K562 (cell line): ENCODE measurements around the gene NECAP2. TPM values are rescaled to one million over a fixed set of nuclear protein-coding genes. Genes with fewer than 3 reads are reported as not detected.

Source experiments
- ATAC-seq: fragments of 200-7000 bp; cut with Tn5 transposase; 3 replicates; pipeline ENCODE4 v1.9.1; 2020; ENCODE audit warnings: moderate library complexity
- BruUV-seq: library from RNA; stranded (reverse); fragments of 400-500 nt; replicated peaks from 2 replicates; lab custom pipeline; 2021; lab: Mats Ljungman, UMichigan
- CTCF ChIA-PET: fragments of 300-600 bp; formaldehyde crosslinking; extraction: SDS; loops from one replicate; lab custom pipeline; 2021; ENCODE audit warnings: low intra/inter-chr PET ratio; lab: Yijun Ruan, JAX
- POLR2A ChIA-PET: fragments of 300-600, 350-650 bp; sonication (Branson Sonifier 250); formaldehyde crosslinking; extraction: SDS; loops from one replicate; lab custom pipeline; 2021; ENCODE audit warnings: antibody characterized with exemption, inconsistent platforms; lab: Yijun Ruan, JAX
- DNase-seq, 4 experiments: peaks; one replicate each; pipeline versions ENCODE4 v3.0.0 to v3.0.0-alpha.2; 2011 to 2018; ENCODE audit warnings: low spot score in 3 of 4, mixed read lengths in 3 of 4; ENCODE audit errors: extremely low read depth in 1 of 4
- FAIRE-seq: peaks from 2 replicates; lab custom pipeline; 2011; peaks lifted over from hg19 to GRCh38; lab: Jason Lieb, UNC
- H2AFZ ChIP-seq: 2 replicates; pipeline ENCODE4 v1.6.0; 2011; ENCODE audit warnings: low read depth, low read length, control low read depth, inconsistent platforms
- H3K27ac ChIP-seq: fragments of 200-600 bp; 3 replicates; pipeline ENCODE4 v1.8.0; 2011; ENCODE audit warnings: low read depth, mild to moderate bottlenecking, control low read depth, inconsistent platforms, low read length, moderate library complexity, mixed read lengths; ENCODE audit errors: extremely low read depth
- H3K27me3 ChIP-seq, 2 experiments: fragments of 300-600 bp in 1 of 2; 2 replicates in 1 of 2; 3 replicates in 1 of 2; pipeline versions ENCODE4 v1.6.0 to v1.8.0; 2011; ENCODE audit warnings: inconsistent platforms in 2 of 2, low read length in 2 of 2, mild to moderate bottlenecking in 1 of 2, mixed read lengths in 1 of 2, moderate library complexity in 1 of 2; ENCODE audit not compliant: control insufficient read depth in 2 of 2, insufficient read depth in 2 of 2
- H3K36me3 ChIP-seq: fragments of 300-600 bp; 3 replicates; pipeline ENCODE4 v1.8.0; 2011; ENCODE audit warnings: mild to moderate bottlenecking, low read length, inconsistent platforms; ENCODE audit not compliant: control insufficient read depth, insufficient read depth
- H3K4me1 ChIP-seq, 2 experiments: fragments of 200-600 bp in 1 of 2; replicated peaks in 1 of 2; 2 replicates in 1 of 2; 3 replicates in 1 of 2; pipeline versions ENCODE4 v1.5.1 to v1.8.0; 2011; ENCODE audit warnings: inconsistent platforms in 2 of 2, low read length in 2 of 2, mild to moderate bottlenecking in 1 of 2, mixed read lengths in 1 of 2, moderate library complexity in 1 of 2; ENCODE audit not compliant: control insufficient read depth in 2 of 2, insufficient read depth in 2 of 2
- H3K4me2 ChIP-seq: 2 replicates; pipeline ENCODE4 v1.6.1; 2011; ENCODE audit warnings: low read length, control low read depth, inconsistent platforms, mixed read lengths; ENCODE audit not compliant: insufficient read depth
- H3K4me3 ChIP-seq: fragments of 200-600 bp; sonication (generic), shearing (Covaris generic); 2 replicates; pipeline ENCODE4 v1.5.1; 2016; ENCODE audit warnings: control low read depth, inconsistent platforms
- H3K79me2 ChIP-seq: fragments of 200-600 bp; 3 replicates; pipeline ENCODE4 v1.8.0; 2011; ENCODE audit warnings: low read length, inconsistent platforms; ENCODE audit not compliant: control insufficient read depth, insufficient read depth
- H3K9ac ChIP-seq, 2 experiments: 2 replicates each; pipeline versions ENCODE4 v1.6.0 to v1.6.1; 2011; ENCODE audit warnings: low read depth in 2 of 2, low read length in 2 of 2, control low read depth in 1 of 2, inconsistent platforms in 1 of 2, mild to moderate bottlenecking in 1 of 2, mixed read lengths in 1 of 2; ENCODE audit not compliant: insufficient read depth in 1 of 2
- H3K9me1 ChIP-seq: one replicate; pipeline ENCODE4 v1.6.0; 2011; ENCODE audit warnings: inconsistent platforms, mild to moderate bottlenecking, low read length, moderate library complexity; ENCODE audit not compliant: control insufficient read depth, insufficient read depth
- H3K9me3 ChIP-seq: replicated peaks from 2 replicates; pipeline ENCODE4 v1.5.1; 2011; ENCODE audit warnings: low read depth, low read length, inconsistent platforms; ENCODE audit not compliant: control insufficient read depth, insufficient read depth
- H4K20me1 ChIP-seq: replicated peaks from 2 replicates; pipeline ENCODE4 v1.6.1; 2011; ENCODE audit warnings: low read length, inconsistent platforms, mixed read lengths; ENCODE audit not compliant: control insufficient read depth, insufficient read depth
- ARID2 ChIP-seq: fragments of 450-650 bp; IDR thresholded peaks from 2 replicates; pipeline ENCODE4 v1.6.1; 2017; ENCODE audit warnings: antibody characterized with exemption, mild to moderate bottlenecking
- ARNT ChIP-seq, 2 experiments: fragments of 450-650 bp; IDR thresholded peaks; 2 replicates each; pipeline ENCODE4 v1.6.1; 2016; ENCODE audit warnings: mild to moderate bottlenecking in 1 of 2
- BHLHE40 ChIP-seq: IDR thresholded peaks from 2 replicates; pipeline ENCODE4 v1.6.1; 2011; ENCODE audit warnings: low read length, improper control_type of control experiment
- CBFA2T3 ChIP-seq: fragments of 450-650 bp; IDR thresholded peaks from 2 replicates; pipeline ENCODE4 v1.6.1; 2017
- MLX ChIP-seq, 2 experiments: fragments of 450-650 bp in 1 of 2; sonication (generic) in 1 of 2; formaldehyde crosslinking; conservative IDR thresholded peaks; 2 replicates each; pipeline versions ENCODE4 v1.4.0 to v1.8.1; 2020 to 2022; ENCODE audit warnings: mild to moderate bottlenecking in 1 of 2, missing genetic modification reagents in 1 of 2
- SUPT5H ChIP-seq: fragments of 450-650 bp; IDR thresholded peaks from 2 replicates; pipeline ENCODE4 v1.6.1; 2016
- ZFP1 ChIP-seq: fragments of 450-650 bp; formaldehyde crosslinking; IDR thresholded peaks from 2 replicates; pipeline ENCODE4 v1.4.0; 2020; ENCODE audit warnings: mild to moderate bottlenecking, mixed read lengths
- ZNF449 ChIP-seq: fragments of 250-450 bp; sonication (Bioruptor Pico); IDR thresholded peaks from 2 replicates; pipeline ENCODE4 v1.8.0; 2022; ENCODE audit warnings: moderate library complexity, mild to moderate bottlenecking, inconsistent platforms
- ZNF785 ChIP-seq: fragments of 250-450 bp; sonication (Bioruptor Pico); IDR thresholded peaks from 2 replicates; pipeline ENCODE4 v1.4.0; 2020; ENCODE audit warnings: mild to moderate bottlenecking
- WGBS: fragments of 100-300 bp; shearing (Covaris generic); methylation state at CpG from one replicate; pipeline ENCODE4 v1.1.6; 2016; ENCODE audit warnings: low coverage, mixed read lengths; ENCODE audit not compliant: insufficient coverage; ENCODE audit errors: missing lambda C conversion rate; 5-methylcytosine and 5-hydroxymethylcytosine counted together
- in situ Hi-C: fragments of 300-500 bp; cut with MboI; formaldehyde crosslinking; loops from 4 replicates; pipeline ENCODE4 v1.15.0; 2018; ENCODE audit warnings: inconsistent platforms, mixed read lengths
- intact Hi-C: fragments of 100-400 bp; cut with micrococcal nuclease; formaldehyde crosslinking; loops from 2 replicates; pipeline ENCODE4 v1.14.2; 2022
- polyA plus RNA-seq, 8 experiments: library from polyadenylated mRNA; depleted of rRNA in 4 of 8; stranded (reverse) in 5 of 8; unstranded in 3 of 8; fragments of >200 nt; fragmentation: Nextera tagmentation in 2 of 8; fragmentation: Illumina TruSeq in 1 of 8; extraction: Ambion mirVana in 2 of 8; extraction: Trizol in 1 of 8; gene quantifications; 2 replicates each; pipeline versions ENCODE4 v1.2.1 to v1.2.3, GENCODE V29; 2011 to 2014; ENCODE audit warnings: inconsistent platforms in 1 of 8, missing spikeins in 1 of 8
- total RNA-seq, 7 experiments: library from RNA; depleted of rRNA in 6 of 7; stranded (reverse); fragments of >200 nt in 6 of 7; fragmentation: Illumina TruSeq in 2 of 7; extraction: Trizol in 2 of 7; gene quantifications; 2 replicates each; pipeline versions ENCODE4 v1.2.1 to v1.2.3, GENCODE V29; 2011 to 2021; ENCODE audit warnings: low replicate concordance in 1 of 7
- TF ChIP-seq, protein P1 (sequence below): sonication (generic); formaldehyde crosslinking; IDR thresholded peaks from 2 replicates; pipeline ENCODE4 v1.8.1; 2023; ENCODE audit warnings: mild to moderate bottlenecking, missing genetic modification reagents
- TF ChIP-seq, protein P2 (sequence below): fragments of 250-450 bp; sonication (Bioruptor Pico); IDR thresholded peaks from 2 replicates; pipeline ENCODE4 v1.4.0; 2020

NECAP2 gene
- total and polyA plus RNA-seq, 9 of the 15 experiments (the other 6 are each of a cell fraction or from before 2014, with no cell fraction given): 22.7 to 107 (median 79.2) TPM

DNA sequence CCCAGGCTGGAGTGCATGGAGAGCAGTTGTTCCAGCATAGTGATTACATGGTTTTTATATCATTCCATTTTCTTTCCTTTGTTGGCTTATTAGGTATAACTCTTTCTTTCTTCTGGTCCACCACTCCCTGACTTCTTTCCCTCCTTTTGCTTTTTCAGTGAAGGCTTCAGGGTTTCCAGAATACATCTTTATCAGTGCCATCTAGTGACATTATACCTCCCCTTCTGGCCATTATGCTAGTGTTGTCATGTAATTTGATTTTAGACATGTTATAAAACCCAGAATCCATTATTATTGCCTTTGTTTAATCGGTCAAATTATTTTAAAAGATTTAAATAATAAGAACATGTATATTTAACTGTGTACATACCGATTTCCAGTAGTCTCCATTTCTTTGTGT is 63.0 kb downstream of the NECAP2 start:
- CTCF ChIA-PET: no interaction called here
- in situ Hi-C loops: loop anchor here (25.0 kb wide), 1 partner anchor 109 kb away; the partner anchor contains the start of gene NBPF1

More for the DNA sequence above, 63.0 kb downstream of the NECAP2 start:
- Histone ChIP-seq H3K4me1 (peaks cover under 1 to 16% of the 10 kb centered on the region in 2 experiments; a peak in 4 of 5 replicates), H2AFZ (no peak overlapping the region), H4K20me1 (no peaks in the 10 kb centered on the region), H3K9me3 (peaks cover 3% of the 10 kb centered on the region; the same call in 1 of the 2 replicates), H3K4me3 (no peak overlapping the region), H3K4me2 (no peak overlapping the region), H3K9ac (no peak overlapping the region), H3K27me3 (no peaks in the 10 kb centered on the region; a peak in 1 of 5 replicates), H3K27ac (no peak overlapping the region), H3K9me1 (no peaks in the 10 kb centered on the region), H3K79me2 (no peaks in the 10 kb centered on the region), H3K36me3 (no peaks in the 10 kb centered on the region)
- FAIRE-seq (no peak), DNase-seq (no peak), ATAC-seq (no peak)
- no TSS peak for BruUV-seq
- POLR2A ChIA-PET: no interaction called here
- TF ChIP-seq ZFP1 (CRISPR knock-in tag) (no peak), ZNF785 (CRISPR knock-in tag) (no peak), MLX (CRISPR knock-in tag; conservative IDR thresholded peaks at IDR 0.05) (no peak), SUPT5H (no peak), ZNF449 (CRISPR knock-in tag) (no peak), BHLHE40 (no peak), CBFA2T3 (no peak), ARID2 (no peak), ARNT (IDR thresholded peaks at IDR 0.05) (no peak)
- TF ChIP-seq, protein P1, sequence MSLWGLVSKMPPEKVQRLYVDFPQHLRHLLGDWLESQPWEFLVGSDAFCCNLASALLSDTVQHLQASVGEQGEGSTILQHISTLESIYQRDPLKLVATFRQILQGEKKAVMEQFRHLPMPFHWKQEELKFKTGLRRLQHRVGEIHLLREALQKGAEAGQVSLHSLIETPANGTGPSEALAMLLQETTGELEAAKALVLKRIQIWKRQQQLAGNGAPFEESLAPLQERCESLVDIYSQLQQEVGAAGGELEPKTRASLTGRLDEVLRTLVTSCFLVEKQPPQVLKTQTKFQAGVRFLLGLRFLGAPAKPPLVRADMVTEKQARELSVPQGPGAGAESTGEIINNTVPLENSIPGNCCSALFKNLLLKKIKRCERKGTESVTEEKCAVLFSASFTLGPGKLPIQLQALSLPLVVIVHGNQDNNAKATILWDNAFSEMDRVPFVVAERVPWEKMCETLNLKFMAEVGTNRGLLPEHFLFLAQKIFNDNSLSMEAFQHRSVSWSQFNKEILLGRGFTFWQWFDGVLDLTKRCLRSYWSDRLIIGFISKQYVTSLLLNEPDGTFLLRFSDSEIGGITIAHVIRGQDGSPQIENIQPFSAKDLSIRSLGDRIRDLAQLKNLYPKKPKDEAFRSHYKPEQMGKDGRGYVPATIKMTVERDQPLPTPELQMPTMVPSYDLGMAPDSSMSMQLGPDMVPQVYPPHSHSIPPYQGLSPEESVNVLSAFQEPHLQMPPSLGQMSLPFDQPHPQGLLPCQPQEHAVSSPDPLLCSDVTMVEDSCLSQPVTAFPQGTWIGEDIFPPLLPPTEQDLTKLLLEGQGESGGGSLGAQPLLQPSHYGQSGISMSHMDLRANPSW (CRISPR knock-in tag): no peak
- TF ChIP-seq, protein P2, sequence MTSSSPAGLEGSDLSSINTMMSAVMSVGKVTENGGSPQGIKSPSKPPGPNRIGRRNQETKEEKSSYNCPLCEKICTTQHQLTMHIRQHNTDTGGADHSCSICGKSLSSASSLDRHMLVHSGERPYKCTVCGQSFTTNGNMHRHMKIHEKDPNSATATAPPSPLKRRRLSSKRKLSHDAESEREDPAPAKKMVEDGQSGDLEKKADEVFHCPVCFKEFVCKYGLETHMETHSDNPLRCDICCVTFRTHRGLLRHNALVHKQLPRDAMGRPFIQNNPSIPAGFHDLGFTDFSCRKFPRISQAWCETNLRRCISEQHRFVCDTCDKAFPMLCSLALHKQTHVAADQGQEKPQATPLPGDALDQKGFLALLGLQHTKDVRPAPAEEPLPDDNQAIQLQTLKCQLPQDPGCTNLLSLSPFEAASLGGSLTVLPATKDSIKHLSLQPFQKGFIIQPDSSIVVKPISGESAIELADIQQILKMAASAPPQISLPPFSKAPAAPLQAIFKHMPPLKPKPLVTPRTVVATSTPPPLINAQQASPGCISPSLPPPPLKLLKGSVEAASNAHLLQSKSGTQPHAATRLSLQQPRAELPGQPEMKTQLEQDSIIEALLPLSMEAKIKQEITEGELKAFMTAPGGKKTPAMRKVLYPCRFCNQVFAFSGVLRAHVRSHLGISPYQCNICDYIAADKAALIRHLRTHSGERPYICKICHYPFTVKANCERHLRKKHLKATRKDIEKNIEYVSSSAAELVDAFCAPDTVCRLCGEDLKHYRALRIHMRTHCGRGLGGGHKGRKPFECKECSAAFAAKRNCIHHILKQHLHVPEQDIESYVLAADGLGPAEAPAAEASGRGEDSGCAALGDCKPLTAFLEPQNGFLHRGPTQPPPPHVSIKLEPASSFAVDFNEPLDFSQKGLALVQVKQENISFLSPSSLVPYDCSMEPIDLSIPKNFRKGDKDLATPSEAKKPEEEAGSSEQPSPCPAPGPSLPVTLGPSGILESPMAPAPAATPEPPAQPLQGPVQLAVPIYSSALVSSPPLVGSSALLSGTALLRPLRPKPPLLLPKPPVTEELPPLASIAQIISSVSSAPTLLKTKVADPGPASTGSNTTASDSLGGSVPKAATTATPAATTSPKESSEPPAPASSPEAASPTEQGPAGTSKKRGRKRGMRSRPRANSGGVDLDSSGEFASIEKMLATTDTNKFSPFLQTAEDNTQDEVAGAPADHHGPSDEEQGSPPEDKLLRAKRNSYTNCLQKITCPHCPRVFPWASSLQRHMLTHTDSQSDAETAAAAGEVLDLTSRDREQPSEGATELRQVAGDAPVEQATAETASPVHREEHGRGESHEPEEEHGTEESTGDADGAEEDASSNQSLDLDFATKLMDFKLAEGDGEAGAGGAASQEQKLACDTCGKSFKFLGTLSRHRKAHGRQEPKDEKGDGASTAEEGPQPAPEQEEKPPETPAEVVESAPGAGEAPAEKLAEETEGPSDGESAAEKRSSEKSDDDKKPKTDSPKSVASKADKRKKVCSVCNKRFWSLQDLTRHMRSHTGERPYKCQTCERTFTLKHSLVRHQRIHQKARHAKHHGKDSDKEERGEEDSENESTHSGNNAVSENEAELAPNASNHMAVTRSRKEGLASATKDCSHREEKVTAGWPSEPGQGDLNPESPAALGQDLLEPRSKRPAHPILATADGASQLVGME (CRISPR knock-in tag): no peak
- WGBS: 6% methylated on average over 2 of the region's 2 CpGs
- intact Hi-C loops: no loop called here
